Nephron progenitor cell (in vitro differentiated cells): ENCODE measurements around the gene DNAI4.

Source experiments
- DNase-seq: peaks from one replicate; pipeline ENCODE4 v3.0.0; 2021
- H3K27ac Mint-ChIP-seq: 2 replicates; pipeline ENCODE4 v1.8.0; 2021; ENCODE audit warnings: mild to moderate bottlenecking, moderate library complexity, mixed read lengths
- H3K27me3 Mint-ChIP-seq: 2 replicates; pipeline ENCODE4 v1.8.0; 2021; ENCODE audit warnings: mild to moderate bottlenecking, low read depth, mixed read lengths; ENCODE audit not compliant: poor library complexity
- H3K36me3 Mint-ChIP-seq: 2 replicates; pipeline ENCODE4 v1.8.0; 2021; ENCODE audit warnings: low read depth, mixed read lengths
- H3K4me1 Mint-ChIP-seq: 2 replicates; pipeline ENCODE4 v1.8.0; 2021; ENCODE audit warnings: mixed read lengths
- H3K4me3 Mint-ChIP-seq: 2 replicates; pipeline ENCODE4 v1.8.0; 2021; ENCODE audit warnings: mild to moderate bottlenecking, moderate library complexity, mixed read lengths
- H3K9me3 Mint-ChIP-seq: 2 replicates; pipeline ENCODE4 v1.8.0; 2021; ENCODE audit warnings: mild to moderate bottlenecking, moderate library complexity, mixed read lengths
- TF ChIP-seq, protein P1 (sequence below): fragments of 200-600 bp; sonication (generic); IDR thresholded peaks from 2 replicates; pipeline ENCODE4 v1.5.0; 2021; ENCODE audit warnings: antibody characterized with exemption

DNAI4 gene

DNA sequence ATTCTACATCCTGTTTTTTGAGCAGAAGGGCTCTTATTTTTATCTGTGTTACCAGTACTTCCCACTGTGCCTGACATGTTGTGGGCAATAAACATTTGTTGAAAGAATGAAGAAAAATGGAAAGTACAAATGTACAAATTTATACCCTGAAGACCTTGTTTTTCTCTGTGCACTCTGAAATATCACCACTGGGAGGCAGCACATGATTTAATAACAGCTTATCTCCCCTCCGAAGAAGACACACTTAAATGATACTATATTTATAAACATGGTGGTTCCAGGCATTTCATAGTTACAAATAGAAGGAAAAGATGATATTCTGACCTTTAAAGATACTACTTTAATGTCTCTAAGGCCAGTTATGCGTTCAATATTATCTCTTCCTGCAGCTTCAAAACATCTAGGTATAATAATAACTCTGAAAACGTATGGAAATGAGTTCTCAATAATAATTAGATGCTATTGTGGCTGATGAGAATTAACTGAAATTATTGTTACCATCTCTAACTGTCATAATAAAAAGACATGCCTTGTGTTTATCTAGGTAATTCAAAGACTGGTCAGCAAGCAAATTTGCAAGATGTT lies 159.6 kb downstream of the DNAI4 start:
- Mint-ChIP-seq H3K4me3 (no peak overlapping the region), H3K9me3 (peaks cover 20% of the 10 kb centered on the region), H3K36me3 (no peaks in the 10 kb centered on the region), H3K27me3 (peaks cover 3% of the 10 kb centered on the region), H3K4me1 (no peaks in the 10 kb centered on the region), H3K27ac (no peak overlapping the region)
- DNase-seq, result peak; percentile 34
- TF ChIP-seq, protein P1, sequence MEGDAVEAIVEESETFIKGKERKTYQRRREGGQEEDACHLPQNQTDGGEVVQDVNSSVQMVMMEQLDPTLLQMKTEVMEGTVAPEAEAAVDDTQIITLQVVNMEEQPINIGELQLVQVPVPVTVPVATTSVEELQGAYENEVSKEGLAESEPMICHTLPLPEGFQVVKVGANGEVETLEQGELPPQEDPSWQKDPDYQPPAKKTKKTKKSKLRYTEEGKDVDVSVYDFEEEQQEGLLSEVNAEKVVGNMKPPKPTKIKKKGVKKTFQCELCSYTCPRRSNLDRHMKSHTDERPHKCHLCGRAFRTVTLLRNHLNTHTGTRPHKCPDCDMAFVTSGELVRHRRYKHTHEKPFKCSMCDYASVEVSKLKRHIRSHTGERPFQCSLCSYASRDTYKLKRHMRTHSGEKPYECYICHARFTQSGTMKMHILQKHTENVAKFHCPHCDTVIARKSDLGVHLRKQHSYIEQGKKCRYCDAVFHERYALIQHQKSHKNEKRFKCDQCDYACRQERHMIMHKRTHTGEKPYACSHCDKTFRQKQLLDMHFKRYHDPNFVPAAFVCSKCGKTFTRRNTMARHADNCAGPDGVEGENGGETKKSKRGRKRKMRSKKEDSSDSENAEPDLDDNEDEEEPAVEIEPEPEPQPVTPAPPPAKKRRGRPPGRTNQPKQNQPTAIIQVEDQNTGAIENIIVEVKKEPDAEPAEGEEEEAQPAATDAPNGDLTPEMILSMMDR, result peak; percentile 72
